Breast epithelium (tissue), 4 donors: ENCODE results near the gene ASIC5. TPM values are rescaled to one million over a fixed set of nuclear protein-coding genes. Genes with fewer than 3 reads are reported as not detected.
"Not testable (repeated sequence)": the region's sequence is repeated elsewhere in the genome, so short reads cannot be mapped to it uniquely, and the experiment has no call there.

Experiments
- DNase-seq, 2 donors: peaks; one replicate each; pipeline ENCODE4 v3.0.0-alpha.2; 2019; ENCODE audit warnings: low spot score in 2 of 2
- H3K27ac ChIP-seq, 2 donors: fragments of 200-600 bp; sonication (generic) in 1 of 2; one replicate each; pipeline ENCODE4 v1.5.1; 2016 to 2019; ENCODE audit warnings: mild to moderate bottlenecking in 1 of 2
- H3K27me3 ChIP-seq, 2 donors: fragments of 200-600 bp; sonication (generic) in 1 of 2; one replicate each; pipeline versions ENCODE4 v1.5.1 to v1.6.0; 2017 to 2019; ENCODE audit warnings: control low read depth in 1 of 2, mild to moderate bottlenecking in 1 of 2
- H3K36me3 ChIP-seq: fragments of 200-600 bp; one replicate; pipeline ENCODE4 v1.5.1; 2019
- H3K4me1 ChIP-seq, 2 donors: fragments of 200-600 bp; sonication (generic); one replicate each; pipeline ENCODE4 v1.5.1; 2016 to 2019; ENCODE audit warnings: control low read depth in 1 of 2
- H3K4me3 ChIP-seq, 3 donors: fragments of 200-600 bp; sonication (generic); 1 replicate in 2 of 3; 2 replicates in 1 of 3; pipeline ENCODE4 v1.5.1; 2016 to 2019; ENCODE audit warnings: mild to moderate bottlenecking in 3 of 3, moderate library complexity in 2 of 3
- H3K9me3 ChIP-seq, 2 donors: fragments of 200-600 bp; sonication (generic) in 1 of 2; one replicate each; pipeline ENCODE4 v1.5.1; 2016 to 2019; ENCODE audit warnings: control low read depth in 1 of 2
- CTCF ChIP-seq, 3 donors: fragments of 450-650 bp; IDR thresholded peaks; one replicate each; pipeline ENCODE4 v1.5.1; 2016 to 2017; ENCODE audit warnings: antibody characterized with exemption in 3 of 3, mild to moderate bottlenecking in 3 of 3, moderate library complexity in 3 of 3
- POLR2A ChIP-seq: fragments of 450-650 bp; IDR thresholded peaks from one replicate; pipeline ENCODE4 v1.6.1; 2016; ENCODE audit warnings: antibody characterized with exemption, mild to moderate bottlenecking, moderate library complexity
- POLR2AphosphoS5 ChIP-seq, 3 donors: sonication (generic); formaldehyde crosslinking; IDR thresholded peaks; one replicate each; pipeline ENCODE4 v1.6.1; 2017; ENCODE audit warnings: antibody characterized with exemption in 3 of 3
- intact Hi-C: fragments of 100-400 bp; cut with DNase I; formaldehyde crosslinking; loops from one replicate; pipeline ENCODE4 v1.15.1; 2023; ENCODE audit warnings: low total_unique reads
- total RNA-seq, 3 donors: library from RNA; depleted of rRNA; stranded (reverse); fragments of >200 nt; gene quantifications; one replicate each; pipeline ENCODE4 v1.1.0, GENCODE V29; 2016

The ASIC5 gene
- total RNA-seq, 3 donors from 2014 or later = not detected

GRCh38 chr4:155901013-155901412 lies 34.9 kb upstream of the ASIC5 start:
- no peaks in the 10 kb centered on the region for H3K9me3 ChIP-seq
- intact Hi-C loops = no loop called here
- H3K27ac ChIP-seq = no peak overlapping the region
- no peak for DNase-seq
- no peaks in the 10 kb centered on the region for H3K36me3 ChIP-seq
- H3K27me3 ChIP-seq = no peaks in the 10 kb centered on the region
- TF ChIP-seq POLR2A (no peak), CTCF (IDR thresholded peaks at IDR 0.05) (no peak), POLR2AphosphoS5 (IDR thresholded peaks at IDR 0.05) (no peak)
- no peaks in the 10 kb centered on the region for H3K4me1 ChIP-seq
- no peak overlapping the region for H3K4me3 ChIP-seq

- H3K9me3 ChIP-seq = no peaks in the 10 kb centered on the region
- no peaks in the 10 kb centered on the region for H3K27me3 ChIP-seq
- H3K4me3 ChIP-seq = no peak overlapping the region
- TF ChIP-seq POLR2AphosphoS5 (IDR thresholded peaks at IDR 0.05) (no peak), CTCF (IDR thresholded peaks at IDR 0.05) (no peak), POLR2A (no peak)
- no peak overlapping the region for H3K27ac ChIP-seq
- no peaks in the 10 kb centered on the region for H3K36me3 ChIP-seq
- no peaks in the 10 kb centered on the region for H3K4me1 ChIP-seq
- no peak for DNase-seq
- intact Hi-C loops = no loop called here
Measured at GRCh38 chr4:155900381-155900780, 34.3 kb upstream of the ASIC5 start.

GRCh38 chr4:155899891-155900290 lies 33.8 kb upstream of the ASIC5 start:
- no peaks in the 10 kb centered on the region for H3K36me3 ChIP-seq
- intact Hi-C loops = no loop called here
- H3K27ac ChIP-seq = no peak overlapping the region
- no peak for TF ChIP-seq CTCF (IDR thresholded peaks at IDR 0.05)
- TF ChIP-seq POLR2AphosphoS5 (IDR thresholded peaks at IDR 0.05) = no peak
- TF ChIP-seq POLR2A = no peak
- no peaks in the 10 kb centered on the region for H3K4me1 ChIP-seq
- H3K9me3 ChIP-seq = no peaks in the 10 kb centered on the region
- H3K4me3 ChIP-seq = no peak overlapping the region
- H3K27me3 ChIP-seq = no peaks in the 10 kb centered on the region
- no peak for DNase-seq

- H3K9me3 ChIP-seq, H3K27me3 ChIP-seq, H3K4me1 ChIP-seq, H3K36me3 ChIP-seq, H3K27ac ChIP-seq, H3K4me3 ChIP-seq, intact Hi-C loops, DNase-seq: not testable (repeated sequence)
Measured at GRCh38 chr4:155898371-155898770, 32.3 kb upstream of the ASIC5 start.

- no peaks in the 10 kb centered on the region for H3K27me3 ChIP-seq
- DNase-seq = no peak
- no peak overlapping the region for H3K27ac ChIP-seq
- intact Hi-C loops = no loop called here
- H3K4me1 ChIP-seq = no peaks in the 10 kb centered on the region
- H3K9me3 ChIP-seq = no peaks in the 10 kb centered on the region
- H3K4me3 ChIP-seq = no peak overlapping the region
- no peaks in the 10 kb centered on the region for H3K36me3 ChIP-seq
- TF ChIP-seq POLR2A = no peak
- TF ChIP-seq CTCF (IDR thresholded peaks at IDR 0.05) = no peak
- no peak for TF ChIP-seq POLR2AphosphoS5 (IDR thresholded peaks at IDR 0.05)
Measured at GRCh38 chr4:155891058-155891457, 25.0 kb upstream of the ASIC5 start.

- TF ChIP-seq POLR2AphosphoS5 (IDR thresholded peaks at IDR 0.05) = no peak
- TF ChIP-seq POLR2A = no peak
- no peak for TF ChIP-seq CTCF (IDR thresholded peaks at IDR 0.05)
- intact Hi-C loops = no loop called here
- Histone ChIP-seq H3K27ac (no peak overlapping the region), H3K36me3 (no peaks in the 10 kb centered on the region), H3K9me3 (no peaks in the 10 kb centered on the region), H3K4me3 (no peak overlapping the region), H3K4me1 (no peaks in the 10 kb centered on the region), H3K27me3 (no peaks in the 10 kb centered on the region)
- no peak for DNase-seq
Measured at GRCh38 chr4:155889946-155890345, 23.9 kb upstream of the ASIC5 start.
